Stromal cell of bone marrow (primary cell): Measurements from ENCODE around the gene ORAI2.
"Not testable (repeated sequence)": the region's sequence is repeated elsewhere in the genome, so short reads cannot be mapped to it uniquely, and the experiment has no call there.

Source experiments
- DNase-seq: peaks from one replicate; pipeline ENCODE4 v3.0.0-alpha.2; 2012; ENCODE audit warnings: low read depth

Gene ORAI2

DNA sequence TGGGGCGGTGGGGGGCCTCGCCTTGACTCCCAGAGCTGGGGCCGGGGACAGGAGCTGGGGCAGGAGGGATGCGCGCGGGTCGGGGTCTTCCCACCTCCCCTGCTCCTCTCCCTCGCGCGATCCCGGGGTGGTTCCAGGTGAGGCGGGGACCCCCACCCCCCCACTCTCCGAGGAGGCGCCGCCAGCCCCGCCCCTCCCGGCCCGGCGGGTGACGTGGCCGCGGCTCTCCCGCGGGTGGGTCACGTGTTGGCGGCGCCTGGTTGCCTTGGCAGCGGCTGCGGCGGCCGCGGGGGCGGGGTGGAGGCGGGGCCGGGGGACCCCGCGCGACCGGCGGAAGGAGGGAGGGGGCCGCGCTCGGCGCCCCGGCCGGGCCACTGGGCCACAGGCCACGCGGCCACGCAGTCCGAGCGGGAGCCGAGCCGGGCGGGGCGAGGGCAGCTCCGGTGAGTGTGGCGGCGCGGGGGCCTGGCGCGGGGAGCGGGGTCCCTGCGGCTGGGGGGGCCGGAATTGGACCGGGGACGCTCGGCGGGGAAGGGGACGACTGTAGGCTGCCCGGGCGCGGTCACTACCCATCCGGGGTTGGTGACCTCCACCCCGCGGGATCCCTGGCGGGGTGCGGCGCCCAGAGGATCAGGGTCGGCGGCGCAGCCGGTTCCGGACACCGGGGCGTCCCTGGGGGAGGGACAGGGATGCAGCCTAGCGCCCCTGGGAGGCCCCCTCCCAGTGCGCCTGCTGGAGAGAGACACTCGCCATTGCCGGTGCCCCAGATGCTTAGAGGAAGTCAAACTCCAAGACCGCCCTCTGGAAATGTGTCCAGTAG is at the start of gene ORAI2:
Gene ORAI2, plus strand, starts transcription at position 357 of the 820 bp plus-strand sequence. CDS start 5,382 bp downstream, outside the sequence.
- peak; percentile 45 for DNase-seq

DNA sequence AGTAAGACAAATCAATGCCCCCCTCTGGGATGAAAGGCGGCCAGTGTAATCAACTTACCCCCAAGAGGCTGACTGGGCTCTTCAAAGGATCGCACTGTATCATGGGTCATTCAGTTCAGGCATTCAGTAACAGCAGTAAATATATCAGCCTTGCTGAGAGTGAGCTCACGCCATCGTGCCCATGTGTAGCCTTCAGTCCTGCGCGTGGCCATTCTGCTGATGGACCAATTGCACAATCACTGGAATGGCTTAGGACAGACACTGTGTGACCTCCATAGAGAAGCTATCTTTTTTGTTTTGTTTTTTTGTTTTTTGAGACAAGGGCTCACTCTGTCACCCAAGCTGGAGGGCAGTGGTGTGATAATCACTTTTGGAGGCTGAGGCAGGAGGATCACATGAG is 46.3 kb upstream of the ORAI2 start:
- no peak for DNase-seq

DNA sequence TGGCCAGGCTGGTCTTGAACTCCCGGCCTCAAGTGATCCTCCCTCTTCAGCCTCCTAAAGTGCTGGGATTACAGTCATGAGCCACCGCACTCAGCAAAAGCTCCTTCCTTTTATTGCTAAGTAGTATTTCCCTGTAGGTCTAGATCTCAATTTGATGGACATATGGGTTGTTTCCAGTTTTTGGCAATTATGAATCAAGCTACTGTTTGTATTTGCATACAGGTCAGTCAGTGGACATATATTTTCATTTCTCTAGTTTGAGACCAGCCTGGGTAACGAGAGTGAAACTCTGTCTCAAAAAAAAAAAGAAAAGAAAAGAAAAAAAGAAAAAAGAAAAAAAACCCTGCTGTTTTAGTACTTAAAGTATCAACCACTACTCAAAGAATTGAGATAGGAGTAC is 43.6 kb upstream of the ORAI2 start:
- no peak for DNase-seq

DNA sequence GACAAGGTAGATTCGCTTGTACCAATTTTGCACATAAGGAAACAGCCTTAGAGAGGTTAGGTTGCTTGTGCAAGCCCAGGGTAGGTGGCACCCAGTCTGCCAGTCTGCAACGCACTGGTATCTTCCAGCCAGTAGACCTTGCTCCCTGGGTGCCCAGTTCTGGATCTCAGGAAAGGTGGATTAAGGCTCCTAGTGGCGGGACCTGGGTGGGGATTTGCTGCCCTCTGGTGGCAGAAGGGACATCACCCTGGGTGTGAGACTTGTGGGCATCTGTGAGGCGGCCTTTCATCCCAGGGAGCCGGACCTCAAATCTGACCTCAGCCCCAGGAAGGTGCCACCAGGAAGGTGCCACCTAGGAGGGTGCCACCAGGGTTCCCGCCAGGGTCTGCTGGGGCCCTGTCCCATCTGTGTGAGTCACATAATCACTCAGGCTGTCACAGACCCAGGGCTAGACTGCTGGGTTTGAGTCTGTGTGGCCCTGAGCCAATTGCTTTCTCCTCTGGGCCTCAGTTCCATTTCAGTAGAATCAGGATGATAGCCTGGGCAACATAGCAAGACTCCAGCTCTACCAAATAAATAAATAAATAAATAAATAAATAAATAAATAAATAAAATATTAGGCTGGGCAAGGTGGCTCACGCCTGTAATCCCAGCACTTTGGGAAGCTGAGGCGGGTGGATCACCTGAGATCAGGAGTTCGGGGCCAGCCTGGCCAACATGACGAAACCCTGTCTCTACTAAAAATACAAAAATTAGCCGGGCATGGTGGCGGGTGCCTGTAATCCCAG is 42.5 kb upstream of the ORAI2 start:
- DNase-seq, result peak; percentile 52

DNA sequence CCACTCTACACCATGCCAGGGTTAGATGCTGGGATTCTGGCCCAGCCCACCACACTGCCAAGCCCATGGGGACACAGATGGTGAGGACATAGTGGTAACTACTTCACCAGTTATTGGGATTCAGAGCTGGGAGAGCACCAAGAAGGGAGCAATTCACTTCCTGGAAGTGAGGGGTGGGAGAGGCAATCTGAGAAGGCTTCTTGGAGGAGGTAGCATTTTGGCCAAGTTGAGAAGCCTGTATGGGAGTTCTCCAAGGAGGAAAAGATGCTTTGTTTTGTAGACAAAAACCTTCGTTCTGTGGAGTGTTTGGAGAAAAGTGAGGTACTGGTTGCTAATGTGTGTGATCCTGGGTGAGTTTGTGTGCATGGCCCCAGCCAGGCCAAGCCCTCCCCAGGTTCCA is 41.0 kb upstream of the ORAI2 start:
- DNase-seq, result no peak

DNA sequence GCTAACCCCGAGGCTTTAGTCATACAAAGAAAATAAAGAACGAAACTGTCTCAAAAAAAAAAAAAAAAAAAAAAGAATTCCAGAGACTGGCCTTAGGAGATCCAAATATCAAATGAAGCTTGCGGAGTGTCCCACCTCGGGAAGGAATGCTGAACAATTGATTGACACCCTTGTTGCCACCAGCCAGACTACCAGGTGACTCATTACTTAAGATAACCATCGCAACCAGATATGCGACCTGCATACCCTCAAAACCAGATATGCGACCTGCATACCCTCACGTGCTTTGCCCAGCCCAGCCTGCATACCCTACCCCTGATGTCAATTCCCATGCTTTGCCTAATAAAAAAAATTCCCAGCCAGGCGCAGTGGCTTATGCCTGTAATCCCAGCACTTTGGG is 39.9 kb upstream of the ORAI2 start:
- DNase-seq, result no peak

DNA sequence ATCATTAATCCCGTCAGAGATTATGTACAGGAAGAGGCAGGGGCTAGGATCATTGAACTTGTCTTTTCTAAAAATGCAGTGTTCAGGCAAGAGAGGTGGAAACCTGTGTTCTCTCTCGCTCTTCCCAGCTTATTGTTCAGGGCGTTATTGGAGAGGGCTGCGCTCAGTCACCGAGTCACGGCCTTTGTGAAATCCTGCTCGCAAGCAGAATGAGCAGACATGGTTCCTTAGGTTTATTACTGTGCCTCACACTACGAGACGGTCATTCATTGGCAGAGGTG is 37.8 kb upstream of the ORAI2 start:
- DNase-seq, result no peak

DNA sequence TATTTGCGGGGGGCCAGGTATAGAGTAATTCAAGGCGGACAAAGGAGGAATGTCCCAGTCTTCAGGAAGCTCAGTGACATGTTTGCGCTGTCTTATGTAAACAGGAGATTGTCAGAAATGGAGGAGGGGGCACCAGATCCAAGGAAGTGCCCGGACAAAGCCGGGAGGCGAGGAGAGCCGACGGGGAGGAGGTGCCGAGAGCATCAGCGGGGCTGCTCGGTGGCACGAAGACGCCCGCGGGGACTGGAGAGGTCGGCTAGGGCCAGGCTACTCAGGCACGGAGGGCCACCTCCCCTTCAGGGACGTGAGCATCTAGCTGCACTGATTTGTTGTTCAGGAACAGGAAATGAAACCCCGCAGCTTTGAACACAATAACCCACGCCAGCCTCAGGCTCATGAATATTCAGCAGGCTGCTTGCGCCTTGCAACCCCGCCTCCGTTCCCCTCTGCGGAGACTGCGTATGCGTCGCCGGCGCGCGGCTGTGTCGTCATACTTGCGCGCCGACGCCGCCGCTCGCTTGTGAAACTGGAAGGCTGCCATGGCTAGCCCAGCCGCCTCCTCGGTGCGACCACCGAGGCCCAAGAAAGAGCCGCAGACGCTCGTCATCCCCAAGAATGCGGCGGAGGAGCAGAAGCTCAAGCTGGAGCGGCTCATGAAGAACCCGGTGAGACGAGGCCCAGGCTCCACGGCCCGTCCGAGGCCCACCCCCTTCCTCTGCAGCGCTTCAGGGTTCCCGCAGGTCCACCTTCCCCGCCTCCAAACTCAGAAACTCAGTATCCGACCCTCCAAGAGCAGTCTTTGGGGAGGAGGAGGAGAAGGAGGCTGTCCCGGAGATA is 37.3 kb upstream of the ORAI2 start, which contains the start of gene PRKRIP1:
Gene PRKRIP1, plus strand, starts transcription at position 491 of the 837 bp plus-strand sequence. Its CDS starts 49 bp downstream, at position 540.
- peak; percentile 74 for DNase-seq

DNA sequence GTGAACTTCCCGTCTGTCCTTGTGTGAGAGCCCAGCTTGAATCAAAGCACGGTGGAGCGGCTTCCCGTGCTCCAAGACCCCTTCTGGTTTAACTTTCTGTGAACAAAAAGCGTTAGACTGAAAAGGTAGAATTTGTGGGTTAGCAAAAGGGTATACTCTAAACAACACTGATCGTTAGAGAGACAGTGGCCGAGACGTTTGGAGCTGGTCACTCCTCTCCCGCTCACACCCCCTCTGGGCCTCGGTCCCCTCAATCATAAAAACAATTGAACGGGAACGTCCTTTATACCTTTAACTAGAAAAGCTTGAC is 36.7 kb upstream of the ORAI2 start:
- DNase-seq, result no peak

DNA sequence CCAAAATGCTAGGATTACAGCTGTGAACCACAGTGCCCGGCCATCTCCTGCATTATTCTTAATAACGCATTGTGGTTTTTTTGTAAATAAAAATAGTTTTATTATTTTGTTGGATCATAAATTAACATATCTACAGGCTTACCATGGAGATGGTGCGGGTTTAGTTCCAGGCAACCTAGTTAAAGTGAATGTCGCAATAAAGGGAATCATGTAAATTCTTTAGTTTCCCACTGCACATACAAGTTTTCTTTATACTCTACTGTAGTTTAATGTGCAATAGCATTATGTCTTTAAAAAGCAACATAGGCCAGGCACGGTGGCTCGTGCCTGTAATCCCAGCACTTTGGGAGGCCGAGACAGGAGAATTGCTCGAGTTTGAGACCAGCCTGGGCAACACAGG is 34.8 kb upstream of the ORAI2 start:
- no peak for DNase-seq

DNA sequence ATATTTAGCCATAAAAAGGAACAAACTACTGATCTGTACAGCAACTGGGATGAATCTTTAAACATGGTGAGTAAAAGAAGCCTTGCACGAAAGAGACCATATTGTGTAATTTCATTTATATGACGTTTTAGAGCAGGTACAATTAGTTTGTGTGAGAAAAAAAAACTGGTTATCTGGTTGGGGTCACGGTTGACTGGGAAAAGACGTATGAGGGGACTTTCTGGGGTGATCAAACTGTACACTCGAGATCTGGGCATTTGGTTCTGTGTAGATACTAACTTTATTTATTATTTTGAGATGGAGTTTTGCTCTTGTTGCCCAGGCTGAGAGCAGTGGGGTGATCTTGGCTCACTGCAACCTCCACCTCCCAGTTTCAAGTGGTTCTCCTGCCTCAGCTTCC is 33.0 kb upstream of the ORAI2 start:
- no peak for DNase-seq

DNA sequence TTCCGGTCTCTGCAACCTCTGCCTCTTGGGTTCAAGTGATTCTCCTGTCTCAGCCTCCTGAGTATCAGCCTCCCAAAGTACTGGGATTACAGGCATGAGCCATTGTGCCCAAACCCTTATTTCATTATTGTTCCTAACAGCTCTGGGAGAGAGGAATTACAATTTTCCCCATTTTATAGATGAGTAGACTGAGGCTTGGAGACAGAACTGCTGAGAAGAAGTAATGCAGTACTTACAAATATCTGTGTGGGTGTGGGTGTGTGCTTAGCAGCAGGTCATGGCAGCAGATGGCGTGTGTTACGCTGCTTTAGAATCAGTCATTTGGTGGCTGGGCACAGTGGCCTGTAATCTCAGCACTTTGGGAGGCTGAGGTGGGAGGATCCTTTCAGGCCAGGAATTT is 29.8 kb upstream of the ORAI2 start:
- DNase-seq, result no peak

DNA sequence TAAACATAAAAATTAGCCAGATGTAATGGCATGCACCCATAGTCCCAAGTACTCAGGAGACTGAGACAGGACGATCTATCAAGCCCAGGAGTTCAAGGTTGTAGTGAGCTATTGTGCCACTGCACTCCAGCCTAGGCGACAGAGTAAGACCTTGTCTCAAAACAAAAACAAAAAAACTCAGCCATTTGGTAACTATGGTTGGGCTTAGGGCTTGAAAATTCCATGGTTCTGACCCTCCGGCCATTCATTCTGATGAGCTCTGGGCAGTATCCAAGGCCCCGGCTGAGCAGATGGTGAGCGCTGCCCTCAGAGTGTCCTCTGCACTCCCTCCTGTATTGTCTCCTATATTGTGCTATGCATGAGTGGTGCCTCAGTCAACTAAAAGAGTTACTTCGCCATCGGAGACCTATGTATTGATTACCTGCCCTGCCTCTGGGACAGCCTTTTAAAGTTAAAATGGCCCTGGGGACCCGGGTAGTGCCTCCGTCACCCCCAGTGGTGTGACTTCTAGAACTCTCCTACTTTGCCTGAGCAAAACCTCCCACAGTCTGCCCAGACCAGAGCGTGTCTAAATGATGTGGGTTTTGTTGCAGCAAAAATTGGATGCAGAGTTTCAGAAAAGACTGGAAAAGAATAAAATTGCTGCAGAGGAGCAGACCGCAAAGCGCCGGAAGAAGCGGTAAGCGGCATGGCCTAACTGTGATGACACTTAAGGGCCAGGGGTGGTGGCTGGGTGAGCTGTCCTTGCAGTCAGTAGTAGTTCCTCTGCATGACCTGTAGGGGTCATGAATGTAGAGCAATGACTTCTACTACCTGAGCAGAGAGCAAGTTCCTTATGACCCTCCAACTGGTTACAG is 29.1 kb upstream of the ORAI2 start:
- peak; percentile 19 for DNase-seq

DNA sequence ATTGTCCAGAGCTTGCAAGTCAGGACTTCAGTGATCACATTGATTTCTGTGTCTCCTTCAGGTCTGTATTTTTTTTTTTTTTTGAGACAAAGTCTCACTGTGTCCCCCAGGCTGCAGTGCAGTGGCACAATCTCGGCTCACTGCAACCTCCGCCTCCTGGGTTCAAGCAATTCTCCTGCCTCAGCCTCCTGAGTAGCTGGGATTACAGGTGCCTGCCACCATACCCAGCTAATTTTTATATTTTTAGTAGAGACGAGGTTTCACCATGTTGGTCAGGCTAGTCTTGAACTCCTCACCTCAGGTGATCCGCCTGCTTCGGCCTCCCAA is 28.6 kb upstream of the ORAI2 start:
- not testable (repeated sequence) for DNase-seq

DNA sequence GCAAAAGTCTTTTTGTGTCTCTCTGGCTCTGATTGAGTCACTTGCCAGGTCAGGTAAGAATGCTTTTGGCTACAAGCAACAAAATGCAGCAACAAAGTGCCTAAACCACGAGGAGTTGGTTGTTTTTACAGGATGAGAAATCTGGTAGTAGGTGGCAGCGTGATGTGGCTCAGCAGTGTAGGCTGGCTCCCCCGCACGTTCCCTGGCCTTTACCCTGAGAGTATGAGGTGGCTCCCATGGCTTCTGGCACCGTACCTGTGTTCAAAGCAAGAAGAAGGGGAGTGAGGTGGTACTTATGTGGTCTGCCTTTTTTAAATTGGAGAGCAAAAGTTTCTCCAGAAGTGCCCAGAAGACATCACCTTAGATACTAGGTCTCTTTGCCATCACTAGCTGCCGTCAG is 25.5 kb upstream of the ORAI2 start:
- no peak for DNase-seq

DNA sequence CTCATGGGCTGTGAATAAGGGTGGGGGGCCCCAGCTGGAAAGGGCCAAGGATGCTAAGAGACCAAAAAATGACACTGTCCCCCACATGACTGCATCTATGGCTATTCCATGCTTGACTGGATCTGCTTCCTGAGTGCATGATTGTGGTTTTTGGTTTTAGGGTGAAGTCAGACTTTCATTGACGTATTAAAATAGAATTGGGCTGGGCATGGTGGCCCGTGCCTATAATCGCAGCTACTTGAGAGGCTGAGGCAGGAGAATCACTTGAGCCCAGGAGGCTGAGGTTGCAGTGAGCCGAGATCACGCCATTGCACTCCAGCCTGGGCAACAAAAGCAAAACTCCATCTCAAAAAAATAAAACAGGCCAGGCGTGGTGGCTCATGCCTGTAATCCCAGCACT is 24.8 kb upstream of the ORAI2 start:
- DNase-seq, result not testable (repeated sequence)

DNA sequence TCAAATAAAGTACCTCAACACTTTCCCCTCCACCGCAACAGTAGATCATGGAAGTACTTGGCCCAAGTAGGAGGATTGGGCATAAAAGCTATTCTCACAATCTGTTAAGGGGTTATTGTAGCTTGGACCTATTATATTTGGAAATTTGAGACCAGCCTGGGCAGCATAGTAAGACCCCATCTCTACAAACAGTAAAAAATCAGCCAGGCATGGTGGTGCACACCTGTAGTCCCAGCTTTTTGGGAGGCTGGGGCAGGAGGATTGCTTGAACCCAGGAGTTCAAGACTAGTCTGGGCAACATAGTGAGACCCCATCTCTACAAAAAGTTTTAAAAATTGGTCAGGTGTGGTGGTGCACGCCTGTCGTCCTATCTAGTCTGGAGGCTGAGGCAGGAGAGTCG is 24.0 kb upstream of the ORAI2 start:
- DNase-seq, result no peak

DNA sequence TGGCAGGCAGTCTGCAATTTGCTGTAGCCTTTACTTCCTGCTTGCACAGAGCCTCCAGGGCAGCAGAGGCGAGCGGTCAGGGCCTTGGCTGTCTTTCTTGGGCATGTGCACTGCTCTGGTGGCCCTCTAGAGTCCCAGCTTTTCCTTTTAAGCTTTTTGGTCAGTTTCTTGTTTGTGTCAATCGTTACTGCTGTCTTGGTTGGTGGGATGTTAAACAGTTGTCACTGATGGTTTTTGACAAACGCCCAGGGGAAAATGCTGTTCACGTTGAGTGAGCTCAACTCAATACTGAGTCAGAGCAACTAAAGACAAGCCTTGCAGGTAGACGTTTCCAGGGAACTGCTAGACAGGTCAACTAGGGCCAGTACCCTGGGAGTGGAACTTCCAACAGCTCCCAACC is 23.3 kb upstream of the ORAI2 start:
- no peak for DNase-seq

DNA sequence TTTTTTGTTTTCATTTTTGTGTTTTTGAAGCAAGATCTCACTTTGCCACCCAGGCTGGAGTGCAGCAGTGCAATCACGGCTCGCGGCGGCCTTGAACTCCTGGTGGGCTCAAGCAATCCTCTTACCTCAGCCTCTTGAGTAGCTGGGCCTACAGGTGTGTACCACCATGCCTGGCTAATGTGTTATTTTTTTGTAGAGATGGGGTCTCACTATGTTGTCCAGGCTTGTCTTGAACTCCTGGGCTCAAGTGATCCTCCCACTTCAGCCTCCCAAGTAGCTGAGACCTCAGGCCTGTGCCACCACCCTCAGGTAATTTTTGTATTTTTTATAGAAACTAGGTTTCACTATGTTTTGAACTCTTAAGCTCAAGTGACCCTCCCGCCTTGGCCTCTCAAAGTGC is 22.5 kb upstream of the ORAI2 start:
- no peak for DNase-seq

DNA sequence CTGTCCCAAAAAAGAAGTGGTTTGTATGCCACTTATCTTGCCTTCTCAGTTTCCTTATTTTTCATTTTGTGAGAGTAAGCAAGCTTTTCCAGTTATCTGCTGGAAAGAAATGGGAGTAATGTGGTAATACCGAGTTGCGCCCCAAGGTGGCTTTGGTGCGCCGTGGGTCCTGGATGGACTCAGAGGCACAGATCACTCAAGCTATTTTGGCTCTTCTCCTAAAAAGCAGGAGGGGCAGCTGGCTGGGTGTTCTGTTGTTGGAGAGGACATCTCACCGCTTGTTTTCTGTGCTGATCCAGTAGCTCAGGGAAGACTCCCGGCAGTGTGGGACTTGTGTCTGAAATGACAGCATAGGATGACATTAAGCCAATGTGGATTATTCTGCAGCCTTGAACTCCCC is 20.8 kb upstream of the ORAI2 start:
- DNase-seq, result no peak

DNA sequence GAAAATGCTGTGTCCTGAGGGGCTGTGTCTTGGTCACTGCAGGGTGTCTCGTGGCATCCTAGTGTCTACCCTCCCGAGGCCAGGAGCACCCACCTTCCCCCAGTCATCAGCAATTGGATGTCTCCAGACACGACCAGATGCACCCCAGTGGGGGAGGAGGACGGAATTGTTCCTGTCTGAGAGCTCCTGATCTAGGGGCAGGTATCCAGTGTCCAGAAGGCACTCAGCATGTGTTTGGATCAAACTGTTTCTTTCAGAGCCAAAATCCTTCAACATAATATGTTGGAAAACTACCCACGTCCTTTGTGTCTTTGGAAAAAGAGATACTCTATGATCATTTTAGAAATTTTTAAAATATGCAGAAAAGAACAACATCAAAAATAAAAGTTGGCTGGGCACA is 20.3 kb upstream of the ORAI2 start:
- no peak for DNase-seq

DNA sequence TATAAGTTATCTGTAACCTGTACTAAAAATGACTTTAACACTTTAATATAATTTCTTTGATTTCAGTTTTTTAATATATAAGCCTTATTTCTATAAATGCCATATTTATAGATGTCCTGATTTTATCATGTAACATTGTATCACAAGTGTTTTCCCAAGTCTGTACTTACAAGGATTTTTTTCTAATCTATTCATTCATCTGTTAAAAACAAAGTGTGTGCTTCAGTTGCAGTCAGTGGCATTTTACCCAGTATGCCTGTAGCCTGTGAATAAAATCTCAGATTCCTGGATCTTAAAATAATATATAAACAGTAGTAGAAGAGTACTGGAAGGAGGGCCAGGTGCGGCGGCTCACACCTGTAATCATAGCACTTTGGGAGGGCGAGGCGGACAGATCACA is 19.8 kb upstream of the ORAI2 start:
- no peak for DNase-seq
